ENCODE data around the gene NELFE.
A peak's percentile ranks its signal among the peaks of the same experiment; 100 is the strongest.

NELFE gene

GRCh38 chr6:31971993-31972708 lies 13.4 kb upstream of the NELFE start, which contains the start of gene DXO:
Gene DXO, minus strand, starts transcription at chr6:31972138. Its CDS starts 463 bp downstream, at chr6:31971675.
- peak; percentile 95 for DNase-seq

- peak; percentile 10 for DNase-seq
Measured at GRCh38 chr6:31971279-31971992, 12.7 kb upstream of the NELFE start.

GRCh38 chr6:31970604-31971271 lies 12.0 kb upstream of the NELFE start:
- no peak for DNase-seq

GRCh38 chr6:31969712-31970603 lies 11.2 kb upstream of the NELFE start:
- no peak for DNase-seq

- no peak for DNase-seq
Measured at GRCh38 chr6:31968791-31969711, 10.3 kb upstream of the NELFE start.

GRCh38 chr6:31968326-31968725 lies 9.6 kb upstream of the NELFE start:
- DNase-seq = no peak

- no peak for DNase-seq
Measured at GRCh38 chr6:31967926-31968320, 9.2 kb upstream of the NELFE start.

- DNase-seq = no peak
Measured at GRCh38 chr6:31966997-31967925, 8.5 kb upstream of the NELFE start.

GRCh38 chr6:31966506-31966905 lies 7.7 kb upstream of the NELFE start:
- DNase-seq = no peak

- DNase-seq = no peak
Measured at GRCh38 chr6:31965700-31966099, 6.9 kb upstream of the NELFE start.

GRCh38 chr6:31963921-31964320 lies 5.2 kb upstream of the NELFE start:
- no peak for DNase-seq

GRCh38 chr6:31961616-31962015 lies 2.8 kb upstream of the NELFE start:
- no peak for DNase-seq

- no peak for DNase-seq
Measured at GRCh38 chr6:31958412-31958740, 395 bp downstream of the NELFE start.

GRCh38 chr6:31956796-31957195 lies 2.0 kb downstream of the NELFE start:
- DNase-seq = no peak

GRCh38 chr6:31954511-31954910 lies 4.3 kb downstream of the NELFE start:
- DNase-seq = no peak

GRCh38 chr6:31952890-31953289 lies 5.9 kb downstream of the NELFE start:
- no peak for DNase-seq

- DNase-seq = peak; percentile 44
Measured at GRCh38 chr6:31952140-31952805, 6.5 kb downstream of the NELFE start.

GRCh38 chr6:31949926-31950548 lies 8.7 kb downstream of the NELFE start:
- no peak for DNase-seq

- no peak for DNase-seq
Measured at GRCh38 chr6:31948753-31949413, 9.9 kb downstream of the NELFE start.

Data from stimulated activated CD4-positive, alpha-beta T cell treated with anti-CD3 and anti-CD28 coated beads, Interleukin-4, amount 100 ng/mL, for 1 hour (primary cell).